ENCODE results near the gene FAM98A.
A peak's percentile ranks its signal among the peaks of the same experiment; 100 is the strongest.

The FAM98A gene

GRCh38 chr2:33599175-33599942 lies at the start of gene FAM98A:
Gene FAM98A, minus strand, starts transcription at chr2:33599299. Its CDS starts 78 bp downstream, at chr2:33599221.
- peak; percentile 98 to 99 for DNase-seq

GRCh38 chr2:33645861-33646260 lies 46.8 kb upstream of the FAM98A start:
- no peak for DNase-seq

- no peak for DNase-seq
Measured at GRCh38 chr2:33644215-33644614, 45.1 kb upstream of the FAM98A start.

GRCh38 chr2:33636001-33636400 lies 36.9 kb upstream of the FAM98A start:
- DNase-seq = no peak

- DNase-seq = no peak
Measured at GRCh38 chr2:33634261-33634910, 35.3 kb upstream of the FAM98A start.

GRCh38 chr2:33633315-33633714 lies 34.2 kb upstream of the FAM98A start:
- no peak for DNase-seq

GRCh38 chr2:33632831-33633230 lies 33.7 kb upstream of the FAM98A start:
- DNase-seq = no peak

- no peak for DNase-seq
Measured at GRCh38 chr2:33628031-33628827, 29.1 kb upstream of the FAM98A start.

GRCh38 chr2:33619028-33619427 lies 19.9 kb upstream of the FAM98A start:
- no peak for DNase-seq

GRCh38 chr2:33617989-33618388 lies 18.9 kb upstream of the FAM98A start:
- no peak for DNase-seq

GRCh38 chr2:33617401-33617800 lies 18.3 kb upstream of the FAM98A start:
- DNase-seq = no peak

GRCh38 chr2:33616873-33617272 lies 17.8 kb upstream of the FAM98A start:
- DNase-seq = no peak

- no peak for DNase-seq
Measured at GRCh38 chr2:33614190-33614589, 15.1 kb upstream of the FAM98A start.

GRCh38 chr2:33607905-33608304 lies 8.8 kb upstream of the FAM98A start:
- no peak for DNase-seq

- DNase-seq = no peak
Measured at GRCh38 chr2:33607251-33607721, 8.2 kb upstream of the FAM98A start.

- DNase-seq = no peak
Measured at GRCh38 chr2:33606622-33607021, 7.5 kb upstream of the FAM98A start.

- no peak for DNase-seq
Measured at GRCh38 chr2:33606100-33606499, 7.0 kb upstream of the FAM98A start.

- DNase-seq = no peak
Measured at GRCh38 chr2:33605056-33605455, 6.0 kb upstream of the FAM98A start.

- DNase-seq = no peak
Measured at GRCh38 chr2:33603416-33603815, 4.3 kb upstream of the FAM98A start.

- DNase-seq = no peak
Measured at GRCh38 chr2:33602201-33602830, 3.2 kb upstream of the FAM98A start.

- no peak for DNase-seq
Measured at GRCh38 chr2:33599943-33600192, 769 bp upstream of the FAM98A start.

- DNase-seq = peak; percentile 16 to 37
Measured at GRCh38 chr2:33598561-33599174, 431 bp downstream of the FAM98A start.

- DNase-seq = no peak
Measured at GRCh38 chr2:33597026-33597425, 2.1 kb downstream of the FAM98A start.
